ENCODE measurements around the gene CLEC1B.
"Not testable (repeated sequence)": the region's sequence is repeated elsewhere in the genome, so short reads cannot be mapped to it uniquely, and the experiment has no call there.

The CLEC1B gene

GRCh38 chr12:9975614-9976013, 23.3 kb downstream of the CLEC1B start:
- TF ChIP-seq, protein P1, sequence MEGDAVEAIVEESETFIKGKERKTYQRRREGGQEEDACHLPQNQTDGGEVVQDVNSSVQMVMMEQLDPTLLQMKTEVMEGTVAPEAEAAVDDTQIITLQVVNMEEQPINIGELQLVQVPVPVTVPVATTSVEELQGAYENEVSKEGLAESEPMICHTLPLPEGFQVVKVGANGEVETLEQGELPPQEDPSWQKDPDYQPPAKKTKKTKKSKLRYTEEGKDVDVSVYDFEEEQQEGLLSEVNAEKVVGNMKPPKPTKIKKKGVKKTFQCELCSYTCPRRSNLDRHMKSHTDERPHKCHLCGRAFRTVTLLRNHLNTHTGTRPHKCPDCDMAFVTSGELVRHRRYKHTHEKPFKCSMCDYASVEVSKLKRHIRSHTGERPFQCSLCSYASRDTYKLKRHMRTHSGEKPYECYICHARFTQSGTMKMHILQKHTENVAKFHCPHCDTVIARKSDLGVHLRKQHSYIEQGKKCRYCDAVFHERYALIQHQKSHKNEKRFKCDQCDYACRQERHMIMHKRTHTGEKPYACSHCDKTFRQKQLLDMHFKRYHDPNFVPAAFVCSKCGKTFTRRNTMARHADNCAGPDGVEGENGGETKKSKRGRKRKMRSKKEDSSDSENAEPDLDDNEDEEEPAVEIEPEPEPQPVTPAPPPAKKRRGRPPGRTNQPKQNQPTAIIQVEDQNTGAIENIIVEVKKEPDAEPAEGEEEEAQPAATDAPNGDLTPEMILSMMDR (IDR thresholded peaks at IDR 0.05; ENCODE audit: insufficient read depth, low read depth, low read length, missing control alignments): no peak
- DNase-seq (ENCODE audit: low read depth): no peak
- H3K4me3 ChIP-seq (ENCODE audit: low read depth, low read length): no peak overlapping the region

- H3K4me3 ChIP-seq (ENCODE audit: low read depth, low read length); DNase-seq (ENCODE audit: low read depth): not testable (repeated sequence)
Measured at GRCh38 chr12:9974731-9975130, 24.2 kb downstream of the CLEC1B start.

DNA sequence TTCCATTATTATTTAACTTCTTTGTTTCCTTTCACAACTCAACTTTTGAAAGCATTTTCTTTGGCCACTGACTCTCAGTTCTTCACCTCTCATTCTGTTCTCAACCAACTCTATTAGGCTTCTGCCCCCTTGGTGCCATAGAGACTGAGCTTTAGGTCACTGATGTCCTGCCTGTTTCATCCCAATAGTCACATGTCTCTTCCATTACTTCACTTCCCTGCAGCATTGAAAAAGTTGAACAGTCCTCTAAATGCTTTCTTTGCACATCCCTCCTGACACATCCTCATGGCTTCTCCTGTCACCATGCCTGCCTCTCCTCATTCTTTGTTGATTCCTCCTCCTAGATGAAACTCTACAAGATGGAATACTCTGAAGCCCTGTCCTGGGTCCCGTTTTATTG, 25.0 kb downstream of the CLEC1B start:
- TF ChIP-seq, protein P1 (IDR thresholded peaks at IDR 0.05; ENCODE audit: insufficient read depth, low read depth, low read length, missing control alignments): no peak
- H3K4me3 ChIP-seq (ENCODE audit: low read depth, low read length): no peak overlapping the region
- no peak for DNase-seq (ENCODE audit: low read depth)

DNA sequence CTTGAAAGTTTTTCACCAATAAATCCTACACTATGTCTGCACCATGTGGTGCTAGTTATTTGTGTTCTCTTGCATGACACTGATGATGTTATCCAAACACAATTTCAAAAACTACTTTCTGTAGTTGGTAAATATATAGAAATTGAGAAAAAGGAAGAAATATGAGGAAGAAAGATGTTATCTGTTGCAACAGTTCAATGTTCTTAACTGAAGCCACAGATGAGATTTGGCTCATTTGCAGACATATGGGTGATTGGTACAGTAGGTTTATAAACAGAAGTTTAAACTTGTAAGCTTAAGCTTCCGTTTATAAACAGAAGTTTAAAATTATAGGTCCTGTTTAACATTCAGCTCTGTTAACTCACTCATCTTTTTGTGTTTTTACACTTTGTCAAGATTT, 27.7 kb downstream of the CLEC1B start, which contains the start of gene CLEC12A:
CLEC12A (plus strand) TSS at position 229 of the 400 bp plus-strand sequence. CDS start 188 bp downstream, outside the sequence.
- no peak within 1 kb of the TSS for H3K4me3 ChIP-seq (ENCODE audit: low read depth, low read length)
- TF ChIP-seq, protein P1 (IDR thresholded peaks at IDR 0.05; ENCODE audit: insufficient read depth, low read depth, low read length, missing control alignments): no peak
- DNase-seq (ENCODE audit: low read depth): no peak

DNA sequence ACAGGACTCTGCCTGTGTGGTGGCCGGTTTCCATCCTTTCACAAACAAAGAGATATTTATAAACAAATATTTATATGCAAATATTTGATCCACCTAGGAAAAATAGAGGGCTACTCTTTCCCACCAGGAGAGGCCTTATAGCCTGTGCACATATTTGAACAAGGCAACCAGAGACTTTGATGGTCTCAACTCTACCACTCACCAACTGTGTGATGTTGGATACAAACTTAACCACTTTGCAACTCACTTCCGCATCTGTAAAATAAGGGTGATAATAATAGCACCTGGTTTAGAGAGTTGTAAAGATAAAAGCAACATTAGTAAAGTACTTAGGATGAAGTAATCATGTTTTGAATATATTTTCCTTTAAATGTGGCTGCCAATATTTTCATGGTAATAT, 29.2 kb downstream of the CLEC1B start:
- no peak overlapping the region for H3K4me3 ChIP-seq (ENCODE audit: low read depth, low read length)
- DNase-seq (ENCODE audit: low read depth): no peak
- TF ChIP-seq, protein P1 (IDR thresholded peaks at IDR 0.05; ENCODE audit: insufficient read depth, low read depth, low read length, missing control alignments): no peak

GRCh38 chr12:9961901-9962300, 37.0 kb downstream of the CLEC1B start:
- no peak for DNase-seq (ENCODE audit: low read depth)
- TF ChIP-seq, protein P1 (IDR thresholded peaks at IDR 0.05; ENCODE audit: insufficient read depth, low read depth, low read length, missing control alignments): no peak
- no peak overlapping the region for H3K4me3 ChIP-seq (ENCODE audit: low read depth, low read length)

- TF ChIP-seq, protein P1 (IDR thresholded peaks at IDR 0.05; ENCODE audit: insufficient read depth, low read depth, low read length, missing control alignments): no peak
- DNase-seq (ENCODE audit: low read depth): peak; percentile 54
- H3K4me3 ChIP-seq (ENCODE audit: low read depth, low read length): no peak overlapping the region
Measured at GRCh38 chr12:9961106-9961505, 37.8 kb downstream of the CLEC1B start.

All from GM12865 (cell line).